Caco-2 (cell line): ENCODE results near the gene HOXC9. TPM values are rescaled to one million over a fixed set of nuclear protein-coding genes. Genes with fewer than 3 reads are reported as not detected.

Experiments used
- BruUV-seq: library from RNA; stranded (reverse); fragments of 400-500 nt; replicated peaks from 2 replicates; lab custom pipeline; 2021; lab: Mats Ljungman, UMichigan
- CTCF ChIA-PET: fragments of 300-600 bp; sonication (Branson Sonifier 250); formaldehyde crosslinking; loops from one replicate; lab custom pipeline; 2022; ENCODE audit warnings: antibody characterized with exemption; lab: Charles Lee
- POLR2A ChIA-PET: fragments of 300-600 bp; sonication (Branson Sonifier 250); formaldehyde crosslinking; loops from one replicate; lab custom pipeline; 2022; ENCODE audit warnings: antibody characterized with exemption; lab: Charles Lee
- DNase-seq, 2 experiments: peaks; one replicate each; pipeline versions ENCODE4 v3.0.0 to v3.0.0-alpha.2; 2020 to 2022
- H3K27me3 ChIP-seq: replicated peaks from 2 replicates; pipeline ENCODE4 v1.6.0; 2011; ENCODE audit warnings: low read length; ENCODE audit not compliant: control insufficient read depth, insufficient read depth
- H3K36me3 ChIP-seq: 2 replicates; pipeline ENCODE4 v1.5.1; 2011; ENCODE audit warnings: low read length; ENCODE audit not compliant: control insufficient read depth, insufficient read depth
- H3K4me1 ChIP-seq: fragments of 250-450 bp; sonication (Bioruptor Pico); 2 replicates; pipeline ENCODE4 v1.5.1; 2020; ENCODE audit warnings: mild to moderate bottlenecking
- H3K4me3 ChIP-seq: 2 replicates; pipeline ENCODE4 v1.5.1; 2011; ENCODE audit warnings: low read depth, mild to moderate bottlenecking, control low read depth, low read length
- H3K9me3 ChIP-seq: fragments of 250-450 bp; sonication (Bioruptor Pico); 2 replicates; pipeline ENCODE4 v1.5.1; 2020; ENCODE audit warnings: mild to moderate bottlenecking, moderate library complexity
- H3K27ac Mint-ChIP-seq: one replicate; pipeline ENCODE4 v1.8.0; 2022; ENCODE audit warnings: mixed read lengths; ENCODE audit not compliant: unreplicated experiment
- H3K27me3 Mint-ChIP-seq: one replicate; pipeline ENCODE4 v1.8.0; 2022; ENCODE audit warnings: mixed read lengths; ENCODE audit not compliant: insufficient read depth, unreplicated experiment
- H3K36me3 Mint-ChIP-seq: one replicate; pipeline ENCODE4 v1.8.0; 2022; ENCODE audit warnings: mild to moderate bottlenecking, mixed read lengths; ENCODE audit not compliant: insufficient read depth, unreplicated experiment
- H3K4me1 Mint-ChIP-seq: one replicate; pipeline ENCODE4 v1.8.0; 2022; ENCODE audit warnings: low read depth, mixed read lengths; ENCODE audit not compliant: unreplicated experiment
- H3K4me3 Mint-ChIP-seq: one replicate; pipeline ENCODE4 v1.8.0; 2022; ENCODE audit warnings: mild to moderate bottlenecking, moderate library complexity, mixed read lengths; ENCODE audit not compliant: unreplicated experiment
- H3K9me3 Mint-ChIP-seq: one replicate; pipeline ENCODE4 v1.8.0; 2022; ENCODE audit warnings: mixed read lengths; ENCODE audit not compliant: unreplicated experiment
- CTCF ChIP-seq, 2 experiments: fragments of 200-600 bp in 1 of 2; IDR thresholded peaks; 1 replicate in 1 of 2; 2 replicates in 1 of 2; pipeline versions ENCODE4 v1.5.1 to v1.8.0; 2011 to 2022; ENCODE audit warnings: antibody characterized with exemption in 1 of 2, control low read depth in 1 of 2, inconsistent platforms in 1 of 2, low read depth in 1 of 2, low read length in 1 of 2, mild to moderate bottlenecking in 1 of 2, moderate library complexity in 1 of 2; ENCODE audit not compliant: insufficient read depth in 1 of 2, severe bottlenecking in 1 of 2, unreplicated experiment in 1 of 2
- intact Hi-C: fragments of 100-400 bp; cut with micrococcal nuclease; formaldehyde crosslinking; loops from one replicate; pipeline ENCODE4 v1.10.0; 2022; ENCODE audit not compliant: unreplicated experiment
- total RNA-seq: library from RNA; stranded (reverse); gene quantifications from 2 replicates; pipeline ENCODE4 v1.2.3, GENCODE V29; 2022

Gene HOXC9
- total RNA-seq, 1 experiment from 2014 or later, result 2.9 TPM

- no peak for TF ChIP-seq CTCF (IDR thresholded peaks at IDR 0.05; ENCODE audit: insufficient read depth in 1 of 2, low read depth in 1 of 2, low read length in 1 of 2, severe bottlenecking in 1 of 2, unreplicated experiment in 1 of 2)
- no peaks in the 10 kb centered on the region for H3K9me3 Mint-ChIP-seq
- H3K4me3 ChIP-seq, result no peak overlapping the region
- peaks cover 8% of the 10 kb centered on the region for H3K4me1 ChIP-seq
- no peaks in the 10 kb centered on the region for H3K36me3 ChIP-seq
- H3K36me3 Mint-ChIP-seq, result no peaks in the 10 kb centered on the region
- no peak overlapping the region for H3K27ac Mint-ChIP-seq
- CTCF ChIA-PET, result interaction anchor here (0.6 to 1.3 kb wide), 2 partner anchors 85 to 318 kb away, joined by 3 to 4 read pairs; no protein-coding TSS in a partner anchor
- no peaks in the 10 kb centered on the region for H3K27me3 Mint-ChIP-seq
- H3K27me3 ChIP-seq, result no peaks in the 10 kb centered on the region
- no peak for DNase-seq
- peaks cover 16% of the 10 kb centered on the region for H3K4me1 Mint-ChIP-seq
- no peaks in the 10 kb centered on the region for H3K9me3 ChIP-seq
- no peak overlapping the region for H3K4me3 Mint-ChIP-seq
- intact Hi-C loops, result no loop called here
- BruUV-seq, result no TSS peak
- POLR2A ChIA-PET, result no interaction called here
These were observed 51.3 kb downstream of the HOXC9 start for GRCh38 chr12:54051026-54051842.

GRCh38 chr12:54051874-54052437 is 52.0 kb downstream of the HOXC9 start:
- ChIA-PET CTCF (interaction anchor here (1.3 kb wide), 1 partner anchor 84 kb away, joined by 4 read pairs; no protein-coding TSS in a partner anchor), POLR2A (no interaction called here)
- H3K4me1 Mint-ChIP-seq, result peaks cover 21% of the 10 kb centered on the region
- Histone ChIP-seq H3K4me1 (peaks cover 14% of the 10 kb centered on the region), H3K9me3 (no peaks in the 10 kb centered on the region), H3K4me3 (no peak overlapping the region), H3K27me3 (no peaks in the 10 kb centered on the region), H3K36me3 (no peaks in the 10 kb centered on the region)
- H3K9me3 Mint-ChIP-seq, result no peaks in the 10 kb centered on the region
- no peak overlapping the region for H3K27ac Mint-ChIP-seq
- intact Hi-C loops, result no loop called here
- H3K4me3 Mint-ChIP-seq, result no peak overlapping the region
- DNase-seq, result no peak
- no peaks in the 10 kb centered on the region for H3K27me3 Mint-ChIP-seq
- H3K36me3 Mint-ChIP-seq, result no peaks in the 10 kb centered on the region
- no peak for TF ChIP-seq CTCF (IDR thresholded peaks at IDR 0.05; ENCODE audit: insufficient read depth in 1 of 2, low read depth in 1 of 2, low read length in 1 of 2, severe bottlenecking in 1 of 2, unreplicated experiment in 1 of 2)
- no TSS peak for BruUV-seq

- H3K9me3 ChIP-seq, result no peaks in the 10 kb centered on the region
- no peak overlapping the region for H3K27ac Mint-ChIP-seq
- no peak for DNase-seq
- H3K9me3 Mint-ChIP-seq, result no peaks in the 10 kb centered on the region
- intact Hi-C loops, result no loop called here
- H3K27me3 ChIP-seq, result no peaks in the 10 kb centered on the region
- no peak overlapping the region for H3K4me3 Mint-ChIP-seq
- H3K4me1 Mint-ChIP-seq, result peaks cover 24% of the 10 kb centered on the region
- no peaks in the 10 kb centered on the region for H3K27me3 Mint-ChIP-seq
- no TSS peak for BruUV-seq
- no peaks in the 10 kb centered on the region for H3K36me3 ChIP-seq
- H3K36me3 Mint-ChIP-seq, result no peaks in the 10 kb centered on the region
- CTCF ChIA-PET, result interaction anchor here (1.3 kb wide), 1 partner anchor 83 kb away, joined by 4 read pairs; no protein-coding TSS in a partner anchor
- H3K4me1 ChIP-seq, result peaks cover 14% of the 10 kb centered on the region
- TF ChIP-seq CTCF (IDR thresholded peaks at IDR 0.05; ENCODE audit: insufficient read depth in 1 of 2, low read depth in 1 of 2, low read length in 1 of 2, severe bottlenecking in 1 of 2, unreplicated experiment in 1 of 2), result no peak
- no peak overlapping the region for H3K4me3 ChIP-seq
- POLR2A ChIA-PET, result no interaction called here
These were observed 52.6 kb downstream of the HOXC9 start for GRCh38 chr12:54052438-54053002.
